ENCODE measurements around the gene ARMC5. TPM values are rescaled to one million over a fixed set of nuclear protein-coding genes. Genes with fewer than 3 reads are reported as not detected.

Gene ARMC5
- total and polyA plus RNA-seq, 3 donors from 2014 or later = 11.0 to 21.3 (median 19.1) TPM

DNA sequence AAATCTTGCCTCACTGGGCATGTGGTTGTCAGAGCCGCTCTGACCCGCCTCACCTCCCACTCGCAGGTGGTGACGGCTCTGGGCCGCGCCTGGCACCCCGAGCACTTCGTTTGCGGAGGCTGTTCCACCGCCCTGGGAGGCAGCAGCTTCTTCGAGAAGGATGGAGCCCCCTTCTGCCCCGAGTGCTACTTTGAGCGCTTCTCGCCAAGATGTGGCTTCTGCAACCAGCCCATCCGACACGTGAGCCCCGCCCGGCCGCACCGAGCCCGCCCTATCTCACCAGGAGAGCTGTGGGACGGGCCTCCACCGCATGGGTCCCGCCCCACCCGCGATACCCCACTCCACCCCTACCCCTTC, 16.6 kb downstream of the ARMC5 start:
- WGBS, 2 donors = 42 to 58% methylated on average over 22 of the region's 26 CpGs
- Histone ChIP-seq H3K36me3 (ENCODE audit: low read depth, missing control alignments) (no peaks in the 10 kb centered on the region), H3K9me3 (no peaks in the 10 kb centered on the region), H3K4me3 (no peak overlapping the region), H3K27me3 (no peaks in the 10 kb centered on the region), H3K4me1 (peaks cover 28% of the 10 kb centered on the region), H3K27ac (no peak overlapping the region)
- intact Hi-C loops (cut with DNase I; ENCODE audit: low total_unique reads) = no loop called here
- TF ChIP-seq POLR2A (IDR thresholded peaks at IDR 0.05) = no peak
- TF ChIP-seq, protein P1, sequence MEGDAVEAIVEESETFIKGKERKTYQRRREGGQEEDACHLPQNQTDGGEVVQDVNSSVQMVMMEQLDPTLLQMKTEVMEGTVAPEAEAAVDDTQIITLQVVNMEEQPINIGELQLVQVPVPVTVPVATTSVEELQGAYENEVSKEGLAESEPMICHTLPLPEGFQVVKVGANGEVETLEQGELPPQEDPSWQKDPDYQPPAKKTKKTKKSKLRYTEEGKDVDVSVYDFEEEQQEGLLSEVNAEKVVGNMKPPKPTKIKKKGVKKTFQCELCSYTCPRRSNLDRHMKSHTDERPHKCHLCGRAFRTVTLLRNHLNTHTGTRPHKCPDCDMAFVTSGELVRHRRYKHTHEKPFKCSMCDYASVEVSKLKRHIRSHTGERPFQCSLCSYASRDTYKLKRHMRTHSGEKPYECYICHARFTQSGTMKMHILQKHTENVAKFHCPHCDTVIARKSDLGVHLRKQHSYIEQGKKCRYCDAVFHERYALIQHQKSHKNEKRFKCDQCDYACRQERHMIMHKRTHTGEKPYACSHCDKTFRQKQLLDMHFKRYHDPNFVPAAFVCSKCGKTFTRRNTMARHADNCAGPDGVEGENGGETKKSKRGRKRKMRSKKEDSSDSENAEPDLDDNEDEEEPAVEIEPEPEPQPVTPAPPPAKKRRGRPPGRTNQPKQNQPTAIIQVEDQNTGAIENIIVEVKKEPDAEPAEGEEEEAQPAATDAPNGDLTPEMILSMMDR (IDR thresholded peaks at IDR 0.05) = no peak
- DNase-seq = no peak

DNA sequence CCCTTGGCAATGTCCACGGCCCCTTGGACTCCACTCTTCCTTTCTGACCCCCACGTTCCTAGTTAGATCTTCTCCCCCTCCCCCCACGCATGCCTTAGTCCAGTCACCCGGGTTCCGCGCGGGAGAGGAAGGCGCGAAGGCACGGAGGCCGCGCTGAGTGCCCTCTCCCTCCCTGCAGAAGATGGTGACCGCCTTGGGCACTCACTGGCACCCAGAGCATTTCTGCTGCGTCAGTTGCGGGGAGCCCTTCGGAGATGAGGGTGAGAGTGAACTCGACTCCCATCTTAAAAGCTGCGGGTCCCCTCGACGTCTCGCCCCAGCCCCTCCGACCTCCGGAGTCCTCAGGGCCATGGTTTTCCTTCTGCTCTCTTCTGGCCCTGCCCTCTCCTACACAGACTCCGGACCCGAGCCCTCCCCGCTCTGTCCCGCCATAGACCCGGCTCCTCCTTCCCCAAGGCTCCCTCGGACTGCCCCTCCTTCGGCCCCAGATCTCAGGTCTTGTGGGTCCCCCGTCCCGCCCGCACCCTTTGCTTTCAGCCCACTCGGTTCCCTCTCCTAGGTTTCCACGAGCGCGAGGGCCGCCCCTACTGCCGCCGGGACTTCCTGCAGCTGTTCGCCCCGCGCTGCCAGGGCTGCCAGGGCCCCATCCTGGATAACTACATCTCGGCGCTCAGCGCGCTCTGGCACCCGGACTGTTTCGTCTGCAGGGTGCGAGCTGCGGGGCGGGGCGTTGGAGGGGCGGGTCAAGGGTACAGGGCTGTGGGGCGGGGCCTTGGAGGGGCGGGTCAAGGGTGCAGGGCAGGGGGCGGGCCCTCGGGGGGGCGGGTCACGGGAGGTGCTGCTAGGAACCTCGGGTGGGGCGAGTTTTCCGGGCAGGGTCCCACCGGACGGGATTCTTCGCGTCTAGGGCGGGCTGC, 17.3 kb downstream of the ARMC5 start:
- DNase-seq = peak; percentile 82
- Histone ChIP-seq H3K27ac (no peak overlapping the region), H3K4me1 (peaks cover 24% of the 10 kb centered on the region), H3K36me3 (ENCODE audit: low read depth, missing control alignments) (no peaks in the 10 kb centered on the region), H3K9me3 (no peaks in the 10 kb centered on the region), H3K4me3 (peak overlapping the region; percentile 32 to 56), H3K27me3 (no peaks in the 10 kb centered on the region)
- intact Hi-C loops (cut with DNase I; ENCODE audit: low total_unique reads) = no loop called here
- TF ChIP-seq POLR2A (IDR thresholded peaks at IDR 0.05) = no peak
- TF ChIP-seq, protein P1 (IDR thresholded peaks at IDR 0.05) = no peak
- 47 to 53% methylated on average over 62 of the region's 68 CpGs for WGBS, 2 donors

DNA sequence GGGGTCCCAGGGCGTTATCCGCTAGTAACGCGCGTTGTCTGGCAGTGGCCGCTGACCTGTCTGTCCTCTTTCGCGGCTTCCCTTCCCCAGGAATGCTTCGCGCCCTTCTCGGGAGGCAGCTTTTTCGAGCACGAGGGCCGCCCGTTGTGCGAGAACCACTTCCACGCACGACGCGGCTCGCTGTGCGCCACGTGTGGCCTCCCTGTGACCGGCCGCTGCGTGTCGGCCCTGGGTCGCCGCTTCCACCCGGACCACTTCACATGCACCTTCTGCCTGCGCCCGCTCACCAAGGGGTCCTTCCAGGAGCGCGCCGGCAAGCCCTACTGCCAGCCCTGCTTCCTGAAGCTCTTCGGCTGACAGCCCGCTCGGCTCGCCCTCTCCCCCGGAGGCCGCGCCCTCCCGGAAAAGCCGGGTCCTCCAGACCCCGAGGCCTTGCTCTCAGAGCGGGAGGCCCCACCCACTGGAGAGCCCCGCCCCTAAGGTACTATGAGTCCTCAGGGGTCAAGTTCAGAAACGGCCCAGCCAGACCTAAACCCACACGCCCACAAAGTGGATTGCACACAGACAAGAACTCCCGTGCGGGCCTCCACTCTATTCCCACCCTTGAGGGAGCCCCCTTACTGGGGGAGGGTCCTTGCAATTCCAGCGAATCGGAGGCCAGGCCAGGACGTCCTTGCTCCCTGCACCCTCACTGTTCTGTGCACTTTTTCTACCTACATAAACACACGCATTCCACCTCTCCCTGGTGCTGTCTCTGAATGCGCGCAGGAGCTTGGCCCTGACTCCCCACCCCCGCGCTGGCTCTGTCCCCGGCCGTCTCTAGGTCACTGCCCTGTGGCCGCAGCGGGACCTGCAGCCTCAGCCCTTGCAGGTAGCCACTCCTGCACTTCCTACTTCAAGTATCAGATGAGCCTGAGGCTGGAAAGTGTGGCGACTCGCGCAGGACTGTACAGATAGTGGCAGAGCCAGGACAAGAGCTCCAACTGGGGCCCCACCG, 18.2 kb downstream of the ARMC5 start:
- TF ChIP-seq, protein P1 (IDR thresholded peaks at IDR 0.05) = peak in 1 of 3 experiments; percentile 15
- TF ChIP-seq POLR2A (IDR thresholded peaks at IDR 0.05) = no peak
- Histone ChIP-seq H3K9me3 (no peaks in the 10 kb centered on the region), H3K27ac (no peak overlapping the region), H3K36me3 (ENCODE audit: low read depth, missing control alignments) (no peaks in the 10 kb centered on the region), H3K4me3 (peak overlapping the region; percentile 32 to 56), H3K27me3 (no peaks in the 10 kb centered on the region), H3K4me1 (peaks cover 19% of the 10 kb centered on the region)
- WGBS, 2 donors = 47% methylated on average over 36 to 65 of the region's 67 CpGs
- peak; percentile 72 for DNase-seq
- intact Hi-C loops (cut with DNase I; ENCODE audit: low total_unique reads) = no loop called here

DNA sequence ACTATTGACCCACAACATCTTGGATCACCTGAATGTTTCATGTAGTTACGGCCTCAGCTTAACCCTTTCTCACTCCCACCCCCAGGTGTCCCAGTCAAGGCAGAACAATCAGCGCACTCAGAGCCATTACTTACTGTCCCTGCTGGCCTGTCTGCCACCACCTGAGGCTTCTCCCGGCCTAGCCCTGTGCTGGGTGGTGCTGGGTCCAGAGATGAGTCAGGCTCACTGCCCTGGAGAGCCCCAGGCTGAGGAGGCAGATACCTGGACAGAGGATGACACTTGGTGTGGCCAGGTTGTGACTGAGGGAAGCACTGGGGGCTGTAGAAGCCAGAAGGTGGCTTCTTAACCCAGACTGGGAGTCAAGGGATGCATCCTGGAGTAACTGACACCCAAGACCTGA, 19.7 kb downstream of the ARMC5 start:
- 87 to 92% methylated on average over 3 of the region's 3 CpGs for WGBS, 2 donors
- Histone ChIP-seq H3K4me1 (peaks cover 8% of the 10 kb centered on the region), H3K27ac (no peak overlapping the region), H3K9me3 (no peaks in the 10 kb centered on the region), H3K4me3 (no peak overlapping the region), H3K27me3 (no peaks in the 10 kb centered on the region), H3K36me3 (ENCODE audit: low read depth, missing control alignments) (no peaks in the 10 kb centered on the region)
- TF ChIP-seq, protein P1 (IDR thresholded peaks at IDR 0.05) = no peak
- no peak for TF ChIP-seq POLR2A (IDR thresholded peaks at IDR 0.05)
- no peak for DNase-seq
- intact Hi-C loops (cut with DNase I; ENCODE audit: low total_unique reads) = no loop called here
